Measurements from ENCODE around the gene SH3RF3. TPM values are rescaled to one million over a fixed set of nuclear protein-coding genes. Genes with fewer than 3 reads are reported as not detected.

The SH3RF3 gene
- total RNA-seq, 1 experiment from 2014 or later = 4.9 TPM

- CTCF ChIA-PET = no interaction called here
- DNase-seq (ENCODE audit: low read depth, low spot score) = no peak
- Histone ChIP-seq H3K9me3 (ENCODE audit: control insufficient read depth, insufficient read depth, low read depth, low read length) (no peaks in the 10 kb centered on the region), H3K27ac (ENCODE audit: low read length) (no peak overlapping the region), H3K36me3 (ENCODE audit: control insufficient read depth, insufficient read depth, low read length) (no peaks in the 10 kb centered on the region), H3K4me1 (ENCODE audit: control insufficient read depth, insufficient read depth, low read length) (no peaks in the 10 kb centered on the region), H3K4me3 (ENCODE audit: low read depth in 2 of 2, low read length in 2 of 2) (no peak overlapping the region), H3K27me3 (ENCODE audit: control insufficient read depth, insufficient read depth, low read length) (no peaks in the 10 kb centered on the region)
- POLR2A ChIA-PET = no interaction called here
- TF ChIP-seq CTCF (IDR thresholded peaks at IDR 0.05) (no peak), SIN3A (IDR thresholded peaks at IDR 0.05; ENCODE audit: borderline replicate concordance, insufficient read depth, low read depth, low read length) (no peak), POLR2AphosphoS5 (IDR thresholded peaks at IDR 0.05; ENCODE audit: low read depth, low read length) (no peak), TCF7L2 (IDR thresholded peaks at IDR 0.05; ENCODE audit: low read depth, low read length) (no peak), REST (IDR thresholded peaks at IDR 0.05; ENCODE audit: insufficient read depth in 1 of 2, low read depth in 2 of 2, low read length in 1 of 2) (no peak)
- in situ Hi-C loops (cut with HindIII; ENCODE audit: low pct_unique_long_range_greater_than_20kb, low sequenced_read_pairs) = no loop called here
- no TSS peak for BruUV-seq (replicated peaks)
- no peak for ATAC-seq
- intact Hi-C loops (cut with micrococcal nuclease; ENCODE audit: unreplicated experiment) = no loop called here
These were observed 276.9 kb downstream of the SH3RF3 start for GRCh38 chr2:109405873-109406272.

GRCh38 chr2:109406301-109406700 lies 277.3 kb downstream of the SH3RF3 start:
- Histone ChIP-seq H3K4me1 (ENCODE audit: control insufficient read depth, insufficient read depth, low read length) (no peaks in the 10 kb centered on the region), H3K36me3 (ENCODE audit: control insufficient read depth, insufficient read depth, low read length) (no peaks in the 10 kb centered on the region), H3K9me3 (ENCODE audit: control insufficient read depth, insufficient read depth, low read depth, low read length) (no peaks in the 10 kb centered on the region), H3K27me3 (ENCODE audit: control insufficient read depth, insufficient read depth, low read length) (no peaks in the 10 kb centered on the region), H3K4me3 (ENCODE audit: low read depth in 2 of 2, low read length in 2 of 2) (no peak overlapping the region), H3K27ac (ENCODE audit: low read length) (no peak overlapping the region)
- DNase-seq (ENCODE audit: low read depth, low spot score) (no peak), ATAC-seq (no peak)
- TF ChIP-seq SIN3A (IDR thresholded peaks at IDR 0.05; ENCODE audit: borderline replicate concordance, insufficient read depth, low read depth, low read length) = no peak
- no peak for TF ChIP-seq CTCF (IDR thresholded peaks at IDR 0.05)
- no peak for TF ChIP-seq REST (IDR thresholded peaks at IDR 0.05; ENCODE audit: insufficient read depth in 1 of 2, low read depth in 2 of 2, low read length in 1 of 2)
- no peak for TF ChIP-seq POLR2AphosphoS5 (IDR thresholded peaks at IDR 0.05; ENCODE audit: low read depth, low read length)
- no peak for TF ChIP-seq TCF7L2 (IDR thresholded peaks at IDR 0.05; ENCODE audit: low read depth, low read length)
- in situ Hi-C loops (cut with HindIII; ENCODE audit: low pct_unique_long_range_greater_than_20kb, low sequenced_read_pairs) = no loop called here
- intact Hi-C loops (cut with micrococcal nuclease; ENCODE audit: unreplicated experiment) = no loop called here
- ChIA-PET CTCF (no interaction called here), POLR2A (no interaction called here)
- BruUV-seq (replicated peaks) = no TSS peak

All from Panc1 (cell line).